A549 (cell line): ENCODE data around the gene ABHD3. TPM values are rescaled to one million over a fixed set of nuclear protein-coding genes. Genes with fewer than 3 reads are reported as not detected.
A peak's percentile ranks its signal among the peaks of the same experiment; 100 is the strongest.

Experiments used
- ATAC-seq, 2 experiments: fragments of 200-7000 bp in 1 of 2; fragments of >200 bp in 1 of 2; cut with Nextera tagmentation in 1 of 2; cut with Tn5 transposase in 1 of 2; 3 replicates each; pipeline versions ENCODE4 v1.8.0 to v1.9.1; 2018 to 2020; ENCODE audit warnings: mild to moderate bottlenecking in 1 of 2, moderate library complexity in 1 of 2
- CTCF ChIA-PET: fragments of 300-600 bp; sonication (Branson Sonifier 250); formaldehyde crosslinking; extraction: SDS; loops from one replicate; lab custom pipeline; 2021; ENCODE audit warnings: antibody characterized with exemption, inconsistent platforms; lab: Yijun Ruan, JAX
- POLR2A ChIA-PET: fragments of 350-600 bp; formaldehyde crosslinking; extraction: SDS; loops from one replicate; lab custom pipeline; 2021; ENCODE audit warnings: antibody characterized with exemption, inconsistent platforms; lab: Yijun Ruan, JAX
- DNase-seq, 2 experiments: peaks; one replicate each; pipeline versions ENCODE4 v3.0.0 to v3.0.0-alpha.2; 2011 to 2016; ENCODE audit warnings: low read depth in 1 of 2, low spot score in 1 of 2
- FAIRE-seq: peaks from 2 replicates; lab custom pipeline; 2011; peaks lifted over from hg19 to GRCh38; lab: Jason Lieb, UNC
- H3K27ac ChIP-seq, 2 experiments: fragments of >200 bp; sonication (Bioruptor Twin); formaldehyde crosslinking; 3 replicates each; pipeline ENCODE4 v1.5.1; 2016 to 2017
- H3K4me1 ChIP-seq: fragments of >200 bp; sonication (Bioruptor Twin); formaldehyde crosslinking; 3 replicates; pipeline ENCODE4 v1.6.1; 2016
- H3K4me2 ChIP-seq: fragments of >200 bp; sonication (Bioruptor Twin); formaldehyde crosslinking; 3 replicates; pipeline ENCODE4 v1.6.1; 2016
- H3K4me3 ChIP-seq: fragments of >200 bp; sonication (Bioruptor Twin); formaldehyde crosslinking; 3 replicates; pipeline ENCODE4 v1.5.1; 2016
- H3K9me3 ChIP-seq: fragments of >200 bp; sonication (Bioruptor Twin); formaldehyde crosslinking; 3 replicates; pipeline ENCODE4 v1.6.1; 2016
- CBX2 ChIP-seq: fragments of 200-600 bp; sonication (generic); IDR thresholded peaks from 2 replicates; pipeline ENCODE4 v1.6.1; 2016; ENCODE audit warnings: low read depth, mild to moderate bottlenecking, borderline replicate concordance
- CHD2 ChIP-seq: fragments of 150-350 bp; IDR thresholded peaks from 2 replicates; pipeline ENCODE4 v1.6.1; 2014; ENCODE audit warnings: low read length; ENCODE audit not compliant: partially characterized antibody
- EHMT2 ChIP-seq: fragments of 200-600 bp; sonication (generic); IDR thresholded peaks from 2 replicates; pipeline ENCODE4 v1.6.1; 2016; ENCODE audit warnings: antibody characterized with exemption, low read depth, mild to moderate bottlenecking, moderate library complexity
- ESRRA ChIP-seq: fragments of 150-350 bp; IDR thresholded peaks from 2 replicates; pipeline ENCODE4 v1.6.1; 2014; ENCODE audit warnings: mild to moderate bottlenecking, low read length, borderline replicate concordance
- FOSB ChIP-seq: fragments of 250-450 bp; sonication (Bioruptor Pico); IDR thresholded peaks from 2 replicates; pipeline ENCODE4 v1.5.0; 2020; ENCODE audit warnings: mild to moderate bottlenecking, moderate library complexity
- FOSL2 ChIP-seq, 2 experiments: fragments of 450-650 bp in 1 of 2; fragments of >200 bp in 1 of 2; sonication (Bioruptor Twin) in 1 of 2; formaldehyde crosslinking; IDR thresholded peaks; 2 replicates each; pipeline versions ENCODE4 v1.5.0 to v1.6.1; 2016 to 2020; ENCODE audit warnings: mild to moderate bottlenecking in 1 of 2, moderate library complexity in 1 of 2
- FOXS1 ChIP-seq: fragments of 250-450 bp; sonication (Bioruptor Pico); IDR thresholded peaks from 2 replicates; pipeline ENCODE4 v1.5.0; 2020; ENCODE audit warnings: mild to moderate bottlenecking, moderate library complexity
- HDAC2 ChIP-seq: fragments of 200-600 bp; sonication (generic); IDR thresholded peaks from 2 replicates; pipeline ENCODE4 v1.6.1; 2016
- HOXA7 ChIP-seq: fragments of 250-450 bp; sonication (Bioruptor Pico); IDR thresholded peaks from 2 replicates; pipeline ENCODE4 v1.5.0; 2020; ENCODE audit warnings: mild to moderate bottlenecking, moderate library complexity
- JUN ChIP-seq, 2 experiments: fragments of >200 bp; sonication (Bioruptor Twin); formaldehyde crosslinking; IDR thresholded peaks; 2 replicates in 1 of 2; 3 replicates in 1 of 2; pipeline ENCODE4 v1.6.1; 2016 to 2017
- JUNB ChIP-seq: fragments of >200 bp; sonication (Bioruptor Twin); formaldehyde crosslinking; IDR thresholded peaks from 2 replicates; pipeline ENCODE4 v1.6.1; 2016
- KDM5A ChIP-seq: fragments of 200-600 bp; sonication (generic); IDR thresholded peaks from 2 replicates; pipeline ENCODE4 v1.6.1; 2016; ENCODE audit warnings: antibody characterized with exemption, mild to moderate bottlenecking
- NFE2L2 ChIP-seq: fragments of 150-350 bp; conservative IDR thresholded peaks from 2 replicates; pipeline ENCODE4 v1.6.1; 2014; ENCODE audit warnings: low read length
- NPAS2 ChIP-seq: fragments of 250-450 bp; sonication (Bioruptor Pico); IDR thresholded peaks from 2 replicates; pipeline ENCODE4 v1.8.0; 2022; ENCODE audit warnings: mild to moderate bottlenecking, moderate library complexity, borderline replicate concordance
- PHF8 ChIP-seq: fragments of 200-600 bp; sonication (generic); IDR thresholded peaks from 2 replicates; pipeline ENCODE4 v1.6.1; 2016; ENCODE audit warnings: low read depth, mild to moderate bottlenecking, antibody characterized with exemption, moderate library complexity, borderline replicate concordance
- RCOR1 ChIP-seq: fragments of 150-350 bp; IDR thresholded peaks from 2 replicates; pipeline ENCODE4 v1.6.1; 2014; ENCODE audit warnings: antibody characterized with exemption, low read length, low read depth
- TFCP2L1 ChIP-seq: fragments of 250-450 bp; sonication (Bioruptor Pico); IDR thresholded peaks from 2 replicates; pipeline ENCODE4 v1.5.0; 2021; ENCODE audit warnings: mild to moderate bottlenecking
- TP53 ChIP-seq: fragments of 250-450 bp; sonication (Bioruptor Pico); IDR thresholded peaks from 2 replicates; pipeline ENCODE4 v1.5.0; 2021; ENCODE audit warnings: mild to moderate bottlenecking, moderate library complexity
- ZSCAN20 ChIP-seq: fragments of 250-450 bp; sonication (Bioruptor Pico); IDR thresholded peaks from 2 replicates; pipeline ENCODE4 v1.8.0; 2022; ENCODE audit warnings: mild to moderate bottlenecking, moderate library complexity
- WGBS: methylation state at CpG from one replicate; pipeline ENCODE4 v1.1.6; 2017; ENCODE audit errors: missing lambda C conversion rate; 5-methylcytosine and 5-hydroxymethylcytosine counted together
- polyA plus RNA-seq, 4 experiments: library from polyadenylated mRNA; depleted of rRNA in 3 of 4; stranded (reverse); fragments of >200 nt; fragmentation: RNase III in 1 of 4; extraction: RNeasy Plus Mini Kit Qiagen cat#74134 plus additional on column Dnase treatment in 1 of 4; gene quantifications; 2 replicates in 3 of 4; 3 replicates in 1 of 4; pipeline ENCODE4 v1.2.3, GENCODE V29; 2011 to 2017
- TF ChIP-seq, protein P1 (sequence below): fragments of 200-600 bp; sonication (generic); IDR thresholded peaks from 2 replicates; pipeline ENCODE4 v1.6.1; 2016; ENCODE audit warnings: antibody characterized with exemption, mild to moderate bottlenecking, moderate library complexity
- TF ChIP-seq, protein P2 (sequence below): fragments of 450-650 bp; IDR thresholded peaks from 2 replicates; pipeline ENCODE4 v1.6.1; 2014; ENCODE audit warnings: antibody characterized with exemption
- TF ChIP-seq, protein P3 (sequence below): fragments of 150-350 bp; IDR thresholded peaks from 2 replicates; pipeline ENCODE4 v1.6.1; 2014; ENCODE audit warnings: low read depth, mild to moderate bottlenecking, low read length

Gene ABHD3
- polyA plus RNA-seq, 2 of the 4 experiments (the other 2 are of a cell fraction): 24.4 to 28.0 TPM

DNA sequence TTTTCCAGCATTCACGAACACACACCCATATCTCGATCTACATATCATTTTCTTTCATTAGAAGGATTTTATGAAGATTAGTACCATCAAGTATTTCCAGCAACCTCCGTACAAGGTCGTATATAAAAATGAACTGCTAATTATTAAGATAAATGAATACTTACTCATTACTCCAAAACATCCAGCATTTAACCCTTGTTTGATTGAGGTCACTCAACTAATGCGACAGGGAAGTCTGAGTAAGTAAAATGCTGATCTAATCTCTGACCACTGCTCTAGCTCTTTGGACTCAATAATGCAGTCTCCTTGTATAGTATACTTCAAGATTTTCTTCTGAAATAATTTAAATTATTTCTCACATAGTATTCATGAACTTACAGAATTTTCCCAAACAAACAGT lies 2.0 kb downstream of the ABHD3 start:
- H3K27ac ChIP-seq: peak overlapping the region; percentile 88 to 93; a peak in 3 of 6 replicates
- 75% methylated on average over 5 of the region's 5 CpGs for WGBS
- H3K4me2 ChIP-seq: peak overlapping the region; percentile 77
- no peaks in the 10 kb centered on the region for H3K9me3 ChIP-seq
- H3K4me1 ChIP-seq: peaks cover 16% of the 10 kb centered on the region; the same call in 2 of the 3 replicates
- H3K4me3 ChIP-seq: peak overlapping the region; percentile 91
- ChIA-PET POLR2A (interaction anchor here (2.6 kb wide), 1 partner anchor 102 kb away, joined by 20 read pairs; the partner anchor contains the start of gene ESCO1), CTCF (no interaction called here)
- ATAC-seq (no peak), FAIRE-seq (no peak), DNase-seq (no peak)
- no peak for TF ChIP-seq TFCP2L1 (CRISPR knock-in tag)
- TF ChIP-seq, protein P1, sequence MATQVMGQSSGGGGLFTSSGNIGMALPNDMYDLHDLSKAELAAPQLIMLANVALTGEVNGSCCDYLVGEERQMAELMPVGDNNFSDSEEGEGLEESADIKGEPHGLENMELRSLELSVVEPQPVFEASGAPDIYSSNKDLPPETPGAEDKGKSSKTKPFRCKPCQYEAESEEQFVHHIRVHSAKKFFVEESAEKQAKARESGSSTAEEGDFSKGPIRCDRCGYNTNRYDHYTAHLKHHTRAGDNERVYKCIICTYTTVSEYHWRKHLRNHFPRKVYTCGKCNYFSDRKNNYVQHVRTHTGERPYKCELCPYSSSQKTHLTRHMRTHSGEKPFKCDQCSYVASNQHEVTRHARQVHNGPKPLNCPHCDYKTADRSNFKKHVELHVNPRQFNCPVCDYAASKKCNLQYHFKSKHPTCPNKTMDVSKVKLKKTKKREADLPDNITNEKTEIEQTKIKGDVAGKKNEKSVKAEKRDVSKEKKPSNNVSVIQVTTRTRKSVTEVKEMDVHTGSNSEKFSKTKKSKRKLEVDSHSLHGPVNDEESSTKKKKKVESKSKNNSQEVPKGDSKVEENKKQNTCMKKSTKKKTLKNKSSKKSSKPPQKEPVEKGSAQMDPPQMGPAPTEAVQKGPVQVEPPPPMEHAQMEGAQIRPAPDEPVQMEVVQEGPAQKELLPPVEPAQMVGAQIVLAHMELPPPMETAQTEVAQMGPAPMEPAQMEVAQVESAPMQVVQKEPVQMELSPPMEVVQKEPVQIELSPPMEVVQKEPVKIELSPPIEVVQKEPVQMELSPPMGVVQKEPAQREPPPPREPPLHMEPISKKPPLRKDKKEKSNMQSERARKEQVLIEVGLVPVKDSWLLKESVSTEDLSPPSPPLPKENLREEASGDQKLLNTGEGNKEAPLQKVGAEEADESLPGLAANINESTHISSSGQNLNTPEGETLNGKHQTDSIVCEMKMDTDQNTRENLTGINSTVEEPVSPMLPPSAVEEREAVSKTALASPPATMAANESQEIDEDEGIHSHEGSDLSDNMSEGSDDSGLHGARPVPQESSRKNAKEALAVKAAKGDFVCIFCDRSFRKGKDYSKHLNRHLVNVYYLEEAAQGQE: no peak
- no peak for TF ChIP-seq FOXS1 (CRISPR knock-in tag)
- TF ChIP-seq FOSB: no peak
- TF ChIP-seq JUN (IDR thresholded peaks at IDR 0.05): no peak
- no peak for TF ChIP-seq HOXA7
- no peak for TF ChIP-seq HDAC2
- no peak for TF ChIP-seq RCOR1
- TF ChIP-seq PHF8: no peak
- TF ChIP-seq, protein P2, sequence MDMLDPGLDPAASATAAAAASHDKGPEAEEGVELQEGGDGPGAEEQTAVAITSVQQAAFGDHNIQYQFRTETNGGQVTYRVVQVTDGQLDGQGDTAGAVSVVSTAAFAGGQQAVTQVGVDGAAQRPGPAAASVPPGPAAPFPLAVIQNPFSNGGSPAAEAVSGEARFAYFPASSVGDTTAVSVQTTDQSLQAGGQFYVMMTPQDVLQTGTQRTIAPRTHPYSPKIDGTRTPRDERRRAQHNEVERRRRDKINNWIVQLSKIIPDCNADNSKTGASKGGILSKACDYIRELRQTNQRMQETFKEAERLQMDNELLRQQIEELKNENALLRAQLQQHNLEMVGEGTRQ: no peak
- TF ChIP-seq JUNB: no peak
- TF ChIP-seq NPAS2: no peak

DNA sequence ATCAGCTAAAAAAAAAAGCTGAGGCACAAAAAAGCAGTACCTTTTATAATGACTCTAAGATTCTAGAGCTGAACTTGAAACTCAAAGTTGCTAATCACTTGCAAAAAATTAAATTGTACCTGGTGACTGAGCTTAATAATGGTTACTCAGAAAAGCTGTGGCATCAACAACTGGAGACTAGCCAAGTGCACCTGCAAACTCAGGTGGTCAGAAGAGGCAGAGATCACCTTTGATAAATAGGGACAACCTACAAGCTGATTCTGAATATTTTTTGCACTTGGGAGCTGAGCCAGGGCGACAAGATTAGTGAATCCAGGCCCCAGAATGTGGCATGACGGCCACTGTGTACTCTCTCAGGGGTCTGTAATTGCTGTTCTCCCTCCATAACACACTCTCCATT lies 3.0 kb downstream of the ABHD3 start:
- WGBS: 89% methylated on average over 2 of the region's 2 CpGs
- FAIRE-seq: no peak
- peaks cover 16% of the 10 kb centered on the region; the same call in 2 of the 3 replicates for H3K4me1 ChIP-seq
- no peak overlapping the region for H3K27ac ChIP-seq
- no peak overlapping the region for H3K4me3 ChIP-seq
- ATAC-seq: no peak
- ChIA-PET POLR2A (no interaction called here), CTCF (no interaction called here)
- TF ChIP-seq JUN (IDR thresholded peaks at IDR 0.05): no peak
- TF ChIP-seq JUNB: no peak
- TF ChIP-seq ESRRA: no peak
- no peak for TF ChIP-seq FOSL2 (IDR thresholded peaks at IDR 0.05)
- TF ChIP-seq FOSL2 (CRISPR knock-in tag; IDR thresholded peaks at IDR 0.05): no peak
- TF ChIP-seq, protein P2: no peak
- no peak overlapping the region for H3K4me2 ChIP-seq
- no peak for DNase-seq
- H3K9me3 ChIP-seq: no peaks in the 10 kb centered on the region

DNA sequence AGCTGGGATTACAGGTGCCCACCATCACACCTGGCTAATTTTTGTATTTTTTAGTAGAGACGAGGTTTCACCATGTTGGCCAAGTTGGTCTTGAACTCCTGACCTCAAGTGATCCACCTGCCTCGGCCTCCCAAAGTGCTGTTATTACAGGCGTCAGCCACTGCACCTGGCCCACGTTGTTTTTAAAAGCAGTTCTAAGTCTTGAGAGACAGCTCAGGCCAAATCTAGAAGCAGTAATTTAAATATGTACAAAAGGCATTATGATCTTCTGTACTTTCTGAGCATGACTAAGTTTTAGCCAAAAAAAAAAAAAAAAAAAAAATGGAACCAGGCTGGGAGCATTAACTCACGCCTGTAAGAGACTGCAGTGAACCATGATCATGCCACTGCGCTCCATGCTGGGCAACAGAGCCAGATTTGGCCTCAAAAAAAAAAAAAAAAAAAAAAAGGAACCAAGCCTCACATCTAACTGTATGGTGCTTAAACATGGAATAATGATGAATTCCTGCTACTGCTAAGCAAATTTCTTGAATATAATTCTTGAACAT lies 4.0 kb downstream of the ABHD3 start:
- TF ChIP-seq, protein P3, sequence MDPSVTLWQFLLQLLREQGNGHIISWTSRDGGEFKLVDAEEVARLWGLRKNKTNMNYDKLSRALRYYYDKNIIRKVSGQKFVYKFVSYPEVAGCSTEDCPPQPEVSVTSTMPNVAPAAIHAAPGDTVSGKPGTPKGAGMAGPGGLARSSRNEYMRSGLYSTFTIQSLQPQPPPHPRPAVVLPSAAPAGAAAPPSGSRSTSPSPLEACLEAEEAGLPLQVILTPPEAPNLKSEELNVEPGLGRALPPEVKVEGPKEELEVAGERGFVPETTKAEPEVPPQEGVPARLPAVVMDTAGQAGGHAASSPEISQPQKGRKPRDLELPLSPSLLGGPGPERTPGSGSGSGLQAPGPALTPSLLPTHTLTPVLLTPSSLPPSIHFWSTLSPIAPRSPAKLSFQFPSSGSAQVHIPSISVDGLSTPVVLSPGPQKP: no peak
- no peak for TF ChIP-seq CHD2
- no peak for TF ChIP-seq ZSCAN20 (CRISPR knock-in tag)
- TF ChIP-seq KDM5A: no peak
- no peak for TF ChIP-seq FOSB
- TF ChIP-seq, protein P1: no peak
- TF ChIP-seq NFE2L2: no peak
- TF ChIP-seq EHMT2: no peak
- TF ChIP-seq CBX2: no peak
- TF ChIP-seq TP53 (CRISPR knock-in tag): no peak
- H3K4me2 ChIP-seq: no peak overlapping the region
- ATAC-seq (no peak), FAIRE-seq (no peak), DNase-seq (no peak)
- no peak overlapping the region for H3K27ac ChIP-seq
- peaks cover 15% of the 10 kb centered on the region; the same call in 2 of the 3 replicates for H3K4me1 ChIP-seq
- 94% methylated on average over 6 of the region's 6 CpGs for WGBS
- ChIA-PET CTCF (interaction anchor here (0.6 to 0.7 kb wide), 2 partner anchors 29 to 729 kb away, joined by 3 to 5 read pairs; no protein-coding TSS in a partner anchor), POLR2A (no interaction called here)
- no peaks in the 10 kb centered on the region for H3K9me3 ChIP-seq
- H3K4me3 ChIP-seq: no peak overlapping the region
